NCI-H1694 (cell line): ENCODE data around the gene ZDHHC24.

ENCODE experiments used
- DNase-seq: peaks from one replicate; lab custom pipeline; 2025; lab: John Stamatoyannopoulos, UW

Gene ZDHHC24

GRCh38 chr11:66566221-66566620, 20.4 kb upstream of the ZDHHC24 start:
- DNase-seq = no peak

DNA sequence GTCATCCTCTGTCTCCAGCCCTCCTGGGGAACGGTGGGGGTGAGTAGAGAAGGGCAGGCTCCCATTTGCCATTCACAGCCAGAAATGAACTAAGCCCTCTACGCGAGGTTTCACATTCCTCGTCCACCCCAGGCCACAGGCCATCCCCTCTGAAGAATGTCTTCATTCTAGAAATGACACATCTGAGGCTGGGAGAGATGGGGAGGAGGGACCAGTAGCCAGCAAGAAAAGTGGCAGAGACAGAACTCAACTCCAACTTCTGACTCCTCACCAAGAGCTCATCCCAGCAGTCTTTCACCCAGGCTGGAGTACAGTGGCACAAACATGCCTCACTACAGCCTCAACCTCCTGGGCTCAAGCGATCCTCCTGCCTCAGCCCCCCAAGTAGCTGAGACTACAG, 19.1 kb upstream of the ZDHHC24 start:
- no peak for DNase-seq

DNA sequence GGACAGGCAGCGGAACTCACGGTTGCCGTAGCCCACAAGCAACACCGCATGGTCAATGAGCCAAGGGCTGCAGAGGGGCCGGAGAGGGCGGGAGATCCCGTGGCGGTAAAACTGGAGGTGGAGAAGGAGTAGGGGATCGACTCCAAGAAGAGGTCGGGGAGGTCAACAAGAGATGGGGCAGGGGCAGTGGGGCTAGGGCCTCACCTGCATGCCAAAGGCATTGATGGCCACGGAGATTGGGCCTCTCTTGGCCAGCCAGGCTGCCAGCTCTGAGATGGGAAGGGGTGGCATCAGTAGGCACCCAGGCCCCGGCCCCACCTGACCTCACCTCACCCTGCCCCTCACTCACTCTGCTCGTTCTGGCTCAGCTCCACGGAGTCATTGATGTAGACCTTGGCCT, 18.7 kb upstream of the ZDHHC24 start:
- DNase-seq = no peak

DNA sequence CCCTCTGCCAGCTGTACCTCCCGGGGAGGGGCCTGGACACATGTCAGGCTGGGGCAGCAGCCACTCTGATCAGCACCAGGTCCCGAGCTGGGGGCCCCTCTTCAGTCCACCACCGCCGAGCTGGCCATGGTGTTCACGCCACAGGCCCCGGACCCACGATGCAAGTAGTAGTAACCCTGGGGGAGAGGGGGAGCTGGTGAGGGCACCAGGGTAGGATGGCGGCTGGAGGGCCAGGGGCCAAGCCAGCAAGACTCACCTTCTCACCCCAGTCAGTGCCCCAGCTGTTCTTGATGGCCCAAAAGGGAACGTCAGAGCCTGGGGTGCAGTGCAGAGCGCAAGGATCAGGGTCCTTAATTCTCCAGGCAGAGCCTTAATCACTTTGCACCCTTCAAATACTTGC, 18.0 kb upstream of the ZDHHC24 start:
- DNase-seq = no peak

GRCh38 chr11:66562907-66563583, 17.2 kb upstream of the ZDHHC24 start:
- DNase-seq = no peak

GRCh38 chr11:66562275-66562674, 16.4 kb upstream of the ZDHHC24 start:
- no peak for DNase-seq

DNA sequence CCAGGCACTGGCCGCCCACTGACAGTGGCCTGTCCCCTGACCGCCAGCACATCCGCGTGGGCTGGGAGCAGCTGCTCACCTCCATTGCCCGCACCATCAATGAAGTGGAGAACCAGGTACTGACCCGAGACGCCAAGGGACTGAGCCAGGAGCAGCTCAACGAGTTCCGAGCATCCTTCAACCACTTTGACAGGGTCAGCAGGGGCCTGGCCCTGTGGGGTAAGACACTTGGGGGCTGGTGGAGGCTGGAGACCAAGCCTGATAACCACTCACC, 16.1 kb upstream of the ZDHHC24 start:
- no peak for DNase-seq

- no peak for DNase-seq
Measured at GRCh38 chr11:66561178-66561974, 15.5 kb upstream of the ZDHHC24 start.

DNA sequence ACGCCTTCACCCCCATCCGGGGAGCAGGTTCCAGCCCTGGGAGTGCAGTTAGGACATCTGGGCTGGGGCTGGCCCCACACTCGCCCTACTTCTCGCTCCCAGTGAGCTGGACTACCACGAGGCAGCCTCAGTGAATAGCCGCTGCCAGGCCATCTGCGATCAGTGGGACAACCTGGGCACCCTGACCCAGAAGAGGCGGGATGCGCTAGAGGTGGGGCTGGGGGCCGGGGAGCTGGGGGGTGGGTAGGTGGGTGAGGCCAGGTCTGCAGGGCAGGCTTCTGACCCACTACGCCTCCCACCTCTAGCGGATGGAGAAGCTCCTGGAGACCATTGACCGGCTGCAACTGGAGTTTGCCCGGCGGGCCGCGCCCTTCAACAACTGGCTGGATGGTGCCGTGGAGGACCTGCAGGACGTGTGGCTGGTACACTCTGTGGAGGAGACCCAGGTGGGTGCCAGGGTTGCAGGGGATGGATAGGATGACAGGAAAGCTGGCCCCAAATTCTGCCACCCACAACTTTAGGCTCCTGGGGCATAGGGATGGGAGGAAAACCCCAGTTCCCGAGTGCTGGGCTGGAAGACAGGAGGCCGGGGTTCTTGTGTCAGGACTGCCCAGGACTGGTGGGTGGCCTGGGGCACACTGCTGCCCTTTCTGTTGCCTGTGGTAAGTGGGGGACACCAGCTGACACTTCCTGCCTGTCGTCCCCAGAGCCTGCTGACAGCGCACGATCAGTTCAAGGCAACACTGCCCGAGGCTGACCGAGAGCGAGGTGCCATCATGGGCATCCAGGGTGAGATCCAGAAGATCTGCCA, 14.2 kb upstream of the ZDHHC24 start:
- DNase-seq = no peak

GRCh38 chr11:66559142-66559865, 13.5 kb upstream of the ZDHHC24 start:
- no peak for DNase-seq

DNA sequence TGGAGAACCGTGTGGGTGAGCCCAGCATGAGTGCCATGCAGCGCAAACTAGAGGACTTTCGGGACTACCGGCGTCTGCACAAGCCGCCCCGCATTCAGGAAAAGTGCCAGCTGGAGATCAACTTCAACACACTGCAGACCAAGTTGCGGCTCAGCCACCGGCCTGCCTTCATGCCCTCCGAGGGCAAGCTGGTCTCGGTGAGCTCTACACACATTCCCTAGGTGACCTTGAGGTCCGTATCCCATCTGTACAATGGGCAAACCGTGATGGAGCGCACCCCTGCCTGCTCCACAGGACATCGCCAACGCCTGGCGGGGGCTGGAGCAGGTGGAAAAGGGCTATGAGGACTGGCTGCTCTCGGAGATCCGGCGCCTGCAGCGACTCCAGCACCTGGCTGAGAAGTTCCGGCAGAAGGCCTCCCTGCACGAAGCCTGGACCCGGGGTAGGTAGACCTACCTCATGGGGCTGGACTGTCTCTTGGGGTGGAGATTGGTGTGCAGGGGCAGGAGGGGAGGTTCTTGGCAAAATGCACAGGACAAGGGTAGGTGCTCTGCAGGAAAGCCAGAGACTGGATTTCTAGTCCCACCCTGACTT, 12.0 kb upstream of the ZDHHC24 start:
- DNase-seq = no peak

- DNase-seq = no peak
Measured at GRCh38 chr11:66556086-66556485, 10.2 kb upstream of the ZDHHC24 start.

DNA sequence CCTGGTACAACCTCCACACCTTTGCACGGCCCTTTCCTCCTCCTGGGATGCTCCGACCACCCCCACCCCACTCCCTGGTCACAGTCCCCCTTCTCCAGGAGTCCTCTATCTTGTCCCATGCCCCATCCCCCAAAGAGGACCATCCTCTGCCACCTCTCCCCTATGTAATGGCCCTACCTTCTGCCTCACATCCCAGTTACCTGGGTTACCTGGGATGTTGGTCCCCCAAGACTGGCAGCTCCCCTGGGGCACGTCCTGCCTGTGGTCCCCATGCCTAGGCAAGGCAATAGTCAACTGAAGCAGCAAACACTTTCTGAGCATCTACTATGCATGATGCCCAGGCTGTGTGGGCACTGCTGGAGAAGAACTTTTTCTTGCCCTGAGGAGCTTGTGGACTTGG, 9.6 kb upstream of the ZDHHC24 start:
- DNase-seq = no peak

DNA sequence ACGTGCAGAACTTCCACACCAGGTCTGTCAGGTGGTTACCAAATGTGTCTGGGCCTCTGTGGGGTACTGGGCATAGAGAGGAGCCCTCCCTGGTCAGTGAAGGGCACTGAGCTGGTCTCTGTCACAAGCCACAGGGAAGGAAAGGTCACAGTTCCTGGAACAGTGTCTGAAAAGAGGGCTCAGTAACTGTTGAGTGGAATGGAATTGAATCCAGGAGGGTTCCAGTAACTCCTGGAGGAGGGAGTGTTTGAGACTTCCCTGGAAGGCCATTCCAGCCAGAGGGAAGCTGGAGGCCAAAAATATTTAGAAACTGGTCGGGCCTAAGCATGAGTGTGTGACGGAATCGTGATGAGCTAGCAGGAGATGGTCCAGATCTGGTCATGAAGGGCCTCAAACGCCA, 8.8 kb upstream of the ZDHHC24 start:
- no peak for DNase-seq

- DNase-seq = no peak
Measured at GRCh38 chr11:66550887-66551286, 5.0 kb upstream of the ZDHHC24 start.

GRCh38 chr11:66549696-66550095, 3.8 kb upstream of the ZDHHC24 start:
- no peak for DNase-seq

GRCh38 chr11:66548774-66549630, 3.2 kb upstream of the ZDHHC24 start:
- DNase-seq = no peak

DNA sequence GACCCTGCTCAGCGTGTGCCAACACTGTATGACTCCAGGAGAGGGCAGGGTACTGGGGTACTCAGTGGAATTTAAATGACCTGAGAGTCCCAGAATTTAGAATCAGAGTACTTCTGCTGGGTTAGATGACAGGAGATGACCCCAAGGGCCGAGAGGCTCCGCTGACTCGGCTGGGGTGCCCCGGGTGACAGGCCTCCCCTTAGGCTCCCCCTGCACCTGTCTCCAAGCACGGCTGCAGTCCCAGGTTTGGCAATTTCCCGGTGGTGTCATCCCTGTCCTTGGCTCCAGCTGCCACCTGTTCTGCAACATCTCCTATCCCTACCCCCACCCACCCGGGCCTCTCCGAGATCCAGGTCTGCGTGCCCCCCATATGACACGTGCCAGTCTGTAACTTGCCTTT, 2.2 kb upstream of the ZDHHC24 start:
- peak; percentile 21 for DNase-seq

GRCh38 chr11:66547662-66548009, 1.8 kb upstream of the ZDHHC24 start:
- no peak for DNase-seq

- no peak for DNase-seq
Measured at GRCh38 chr11:66546966-66547661, 1.3 kb upstream of the ZDHHC24 start.
